Testis (tissue), 2 donors: ENCODE measurements around the gene SOBP.

ENCODE experiments used
- CTCF ChIP-seq, 3 experiments: fragments of 450-650 bp in 2 of 3; fragments of 200-600 bp in 1 of 3; sonication (generic) in 1 of 3; IDR thresholded peaks; one replicate each; pipeline ENCODE4 v1.5.1; 2016 to 2019; ENCODE audit warnings: antibody characterized with exemption in 3 of 3, mild to moderate bottlenecking in 2 of 3, moderate library complexity in 1 of 3
- POLR2A ChIP-seq: fragments of 450-650 bp; IDR thresholded peaks from one replicate; pipeline ENCODE4 v1.6.1; 2017; ENCODE audit warnings: antibody characterized with exemption, mild to moderate bottlenecking, moderate library complexity

DNA sequence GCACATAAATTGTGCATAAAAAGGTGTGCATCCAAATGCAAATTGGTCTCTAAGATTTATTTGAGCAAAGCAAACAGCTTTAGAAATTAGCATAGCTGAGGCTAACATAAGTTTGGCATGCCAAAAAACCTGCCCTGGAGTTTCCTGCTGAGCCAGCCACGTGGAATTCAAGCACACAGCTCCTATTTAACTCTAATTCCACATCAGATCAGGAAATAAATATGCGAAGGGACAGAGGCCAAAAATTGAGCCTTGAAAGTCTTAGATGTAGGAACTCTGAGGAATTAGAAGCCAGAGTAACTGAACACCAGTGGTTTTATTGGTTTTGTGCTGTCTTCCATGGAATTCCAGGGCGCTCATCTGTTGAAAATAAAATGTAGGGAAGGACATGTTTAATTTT, 19.6 kb downstream of the SOBP start:
- TF ChIP-seq CTCF (IDR thresholded peaks at IDR 0.05) (no peak), POLR2A (no peak)
